ENCODE results near the gene CHRNB1.
A peak's percentile ranks its signal among the peaks of the same experiment; 100 is the strongest.

The CHRNB1 gene

GRCh38 chr17:7437950-7438614 lies 6.8 kb upstream of the CHRNB1 start:
- Histone ChIP-seq H3K36me3 (ENCODE audit: control insufficient read depth, insufficient read depth, low read length) (no peaks in the 10 kb centered on the region), H3K18ac (ENCODE audit: low read length) (no peak overlapping the region), H3K4me1 (ENCODE audit: control insufficient read depth, low read depth, low read length) (peaks cover 5% of the 10 kb centered on the region), H2BK15ac (replicated peaks; ENCODE audit: low read depth) (no peak overlapping the region), H2BK120ac (ENCODE audit: low read depth, low read length) (no peak overlapping the region), H3K27ac (ENCODE audit: low read depth, low read length) (no peak overlapping the region), H3K4me2 (ENCODE audit: low read length) (peak overlapping the region; percentile 88), H4K8ac (ENCODE audit: low read depth, low read length) (no peak overlapping the region), H3K23ac (ENCODE audit: low read length) (peak overlapping the region; percentile 91), H2BK5ac (ENCODE audit: low read length) (no peak overlapping the region), H3K4ac (ENCODE audit: low read depth, low read length) (no peak overlapping the region), H3K9ac (ENCODE audit: low read length) (peak overlapping the region; percentile 81), H3K79me1 (ENCODE audit: low read length) (no peaks in the 10 kb centered on the region), H3K27me3 (ENCODE audit: insufficient read depth, low read length, poor library complexity) (peaks cover 9% of the 10 kb centered on the region), H3K56ac (ENCODE audit: low read length) (peak overlapping the region; percentile 90), H3K4me3 (ENCODE audit: low read length) (peak overlapping the region; percentile 39), H2AK5ac (ENCODE audit: low read length) (no peak overlapping the region), H4K5ac (ENCODE audit: low read length) (no peak overlapping the region), H3K79me2 (ENCODE audit: control insufficient read depth, insufficient read depth, low read length) (no peaks in the 10 kb centered on the region)
- peak; percentile 59 for DNase-seq
- WGBS (ENCODE audit: extremely low coverage, insufficient coverage, low lambda C conversion rate): no CpG with 5 or more reads among the region's 48 CpGs

GRCh38 chr17:7438656-7439460 lies 6.0 kb upstream of the CHRNB1 start:
- no peak overlapping the region for H3K27ac ChIP-seq (ENCODE audit: low read depth, low read length)
- H2BK5ac ChIP-seq (ENCODE audit: low read length): no peak overlapping the region
- H3K4me3 ChIP-seq (ENCODE audit: low read length): peak overlapping the region; percentile 37
- no peaks in the 10 kb centered on the region for H3K36me3 ChIP-seq (ENCODE audit: control insufficient read depth, insufficient read depth, low read length)
- no peak for DNase-seq
- WGBS (ENCODE audit: extremely low coverage, insufficient coverage, low lambda C conversion rate): no CpG with 5 or more reads among the region's 11 CpGs
- H3K27me3 ChIP-seq (ENCODE audit: insufficient read depth, low read length, poor library complexity): peaks cover 9% of the 10 kb centered on the region
- H3K4me1 ChIP-seq (ENCODE audit: control insufficient read depth, low read depth, low read length): peaks cover 5% of the 10 kb centered on the region
- peak overlapping the region; percentile 90 for H3K56ac ChIP-seq (ENCODE audit: low read length)
- H4K5ac ChIP-seq (ENCODE audit: low read length): no peak overlapping the region
- H4K8ac ChIP-seq (ENCODE audit: low read depth, low read length): no peak overlapping the region
- no peak overlapping the region for H2BK15ac ChIP-seq (replicated peaks; ENCODE audit: low read depth)
- H2AK5ac ChIP-seq (ENCODE audit: low read length): no peak overlapping the region
- H3K4me2 ChIP-seq (ENCODE audit: low read length): peak overlapping the region; percentile 73
- no peak overlapping the region for H3K4ac ChIP-seq (ENCODE audit: low read depth, low read length)
- peak overlapping the region; percentile 81 for H3K9ac ChIP-seq (ENCODE audit: low read length)
- H3K23ac ChIP-seq (ENCODE audit: low read length): peak overlapping the region; percentile 91
- H2BK120ac ChIP-seq (ENCODE audit: low read depth, low read length): no peak overlapping the region
- H3K18ac ChIP-seq (ENCODE audit: low read length): no peak overlapping the region
- no peaks in the 10 kb centered on the region for H3K79me2 ChIP-seq (ENCODE audit: control insufficient read depth, insufficient read depth, low read length)
- H3K79me1 ChIP-seq (ENCODE audit: low read length): no peaks in the 10 kb centered on the region

- H2BK5ac ChIP-seq (ENCODE audit: low read length): peak within 1 kb of the TSS; percentile 60
- H3K18ac ChIP-seq (ENCODE audit: low read length): peak within 1 kb of the TSS; percentile 82
- peak within 1 kb of the TSS; percentile 87 for H3K4me3 ChIP-seq (ENCODE audit: low read length)
- peak within 1 kb of the TSS; percentile 98 for H3K56ac ChIP-seq (ENCODE audit: low read length)
- no peak within 1 kb of the TSS for H3K4ac ChIP-seq (ENCODE audit: low read depth, low read length)
- H3K23ac ChIP-seq (ENCODE audit: low read length): peak within 1 kb of the TSS; percentile 91
- no peak within 1 kb of the TSS for H3K27ac ChIP-seq (ENCODE audit: low read depth, low read length)
- H3K9ac ChIP-seq (ENCODE audit: low read length): peak within 1 kb of the TSS; percentile 96
- H3K4me2 ChIP-seq (ENCODE audit: low read length): peak within 1 kb of the TSS; percentile 88
- H4K8ac ChIP-seq (ENCODE audit: low read depth, low read length): peak within 1 kb of the TSS; percentile 68
- peaks cover 9% of the 10 kb centered on the region for H3K27me3 ChIP-seq (ENCODE audit: insufficient read depth, low read length, poor library complexity)
- no peaks in the 10 kb centered on the region for H3K79me1 ChIP-seq (ENCODE audit: low read length)
- no peaks in the 10 kb centered on the region for H3K36me3 ChIP-seq (ENCODE audit: control insufficient read depth, insufficient read depth, low read length)
- DNase-seq: no peak
- WGBS (ENCODE audit: extremely low coverage, insufficient coverage, low lambda C conversion rate): no CpG with 5 or more reads among the region's 50 CpGs
- no peak within 1 kb of the TSS for H2BK120ac ChIP-seq (ENCODE audit: low read depth, low read length)
- no peak within 1 kb of the TSS for H2BK15ac ChIP-seq (replicated peaks; ENCODE audit: low read depth)
- H3K4me1 ChIP-seq (ENCODE audit: control insufficient read depth, low read depth, low read length): peaks cover 5% of the 10 kb centered on the region
- no peak within 1 kb of the TSS for H4K5ac ChIP-seq (ENCODE audit: low read length)
- no peaks in the 10 kb centered on the region for H3K79me2 ChIP-seq (ENCODE audit: control insufficient read depth, insufficient read depth, low read length)
- H2AK5ac ChIP-seq (ENCODE audit: low read length): no peak within 1 kb of the TSS
These were observed 5.3 kb upstream of the CHRNB1 start, which contains the start of gene FGF11 for GRCh38 chr17:7439462-7440112. Gene FGF11 (plus strand): TSS chr17:7439512. CDS start chr17:7439621, 109 bp downstream.

GRCh38 chr17:7440113-7440833 lies 4.6 kb upstream of the CHRNB1 start:
- Histone ChIP-seq H3K4ac (ENCODE audit: low read depth, low read length) (no peak overlapping the region), H4K8ac (ENCODE audit: low read depth, low read length) (peak overlapping the region; percentile 68), H3K79me2 (ENCODE audit: control insufficient read depth, insufficient read depth, low read length) (no peaks in the 10 kb centered on the region), H2BK5ac (ENCODE audit: low read length) (peak overlapping the region; percentile 60), H3K4me3 (ENCODE audit: low read length) (peak overlapping the region; percentile 87), H2AK5ac (ENCODE audit: low read length) (no peak overlapping the region), H3K27me3 (ENCODE audit: insufficient read depth, low read length, poor library complexity) (peaks cover 9% of the 10 kb centered on the region), H4K5ac (ENCODE audit: low read length) (no peak overlapping the region), H3K4me1 (ENCODE audit: control insufficient read depth, low read depth, low read length) (peaks cover 5% of the 10 kb centered on the region), H2BK120ac (ENCODE audit: low read depth, low read length) (no peak overlapping the region), H2BK15ac (replicated peaks; ENCODE audit: low read depth) (no peak overlapping the region), H3K9ac (ENCODE audit: low read length) (peak overlapping the region; percentile 96), H3K23ac (ENCODE audit: low read length) (no peak overlapping the region), H3K56ac (ENCODE audit: low read length) (peak overlapping the region; percentile 98), H3K27ac (ENCODE audit: low read depth, low read length) (no peak overlapping the region), H3K4me2 (ENCODE audit: low read length) (peak overlapping the region; percentile 88), H3K36me3 (ENCODE audit: control insufficient read depth, insufficient read depth, low read length) (no peaks in the 10 kb centered on the region), H3K79me1 (ENCODE audit: low read length) (no peaks in the 10 kb centered on the region), H3K18ac (ENCODE audit: low read length) (peak overlapping the region; percentile 82)
- WGBS (ENCODE audit: extremely low coverage, insufficient coverage, low lambda C conversion rate): no CpG with 5 or more reads among the region's 46 CpGs
- DNase-seq: peak; percentile 60

DNA sequence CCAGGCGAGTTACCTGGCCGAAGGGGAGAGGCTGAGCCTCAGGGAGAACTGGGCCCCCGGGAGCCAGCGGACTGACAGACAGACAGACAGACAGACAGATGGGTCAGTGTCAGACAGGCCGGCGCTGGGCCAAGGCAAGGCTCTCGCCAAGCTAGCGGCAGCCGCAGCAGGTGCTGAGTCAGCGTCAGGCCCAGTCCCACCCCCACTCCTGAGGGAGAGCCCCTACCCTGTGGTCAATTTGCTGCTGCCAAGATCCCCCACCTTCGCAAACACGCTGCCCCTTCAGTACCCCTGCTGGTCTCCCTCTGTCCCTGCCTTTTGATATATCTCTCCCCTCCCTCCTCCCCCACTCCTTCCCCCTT lies 4.0 kb upstream of the CHRNB1 start:
- Histone ChIP-seq H4K8ac (ENCODE audit: low read depth, low read length) (no peak overlapping the region), H3K23ac (ENCODE audit: low read length) (no peak overlapping the region), H3K4me2 (ENCODE audit: low read length) (peak overlapping the region; percentile 88), H3K18ac (ENCODE audit: low read length) (no peak overlapping the region), H3K79me2 (ENCODE audit: control insufficient read depth, insufficient read depth, low read length) (no peaks in the 10 kb centered on the region), H2BK15ac (replicated peaks; ENCODE audit: low read depth) (no peak overlapping the region), H3K27me3 (ENCODE audit: insufficient read depth, low read length, poor library complexity) (peaks cover 9% of the 10 kb centered on the region), H3K9ac (ENCODE audit: low read length) (peak overlapping the region; percentile 96), H3K4ac (ENCODE audit: low read depth, low read length) (no peak overlapping the region), H3K79me1 (ENCODE audit: low read length) (no peaks in the 10 kb centered on the region), H2BK120ac (ENCODE audit: low read depth, low read length) (no peak overlapping the region), H2AK5ac (ENCODE audit: low read length) (no peak overlapping the region), H3K4me3 (ENCODE audit: low read length) (no peak overlapping the region), H4K5ac (ENCODE audit: low read length) (no peak overlapping the region), H2BK5ac (ENCODE audit: low read length) (no peak overlapping the region), H3K36me3 (ENCODE audit: control insufficient read depth, insufficient read depth, low read length) (no peaks in the 10 kb centered on the region), H3K56ac (ENCODE audit: low read length) (peak overlapping the region; percentile 98), H3K27ac (ENCODE audit: low read depth, low read length) (no peak overlapping the region), H3K4me1 (ENCODE audit: control insufficient read depth, low read depth, low read length) (peaks cover 5% of the 10 kb centered on the region)
- DNase-seq: peak; percentile 71
- no CpG with 5 or more reads among the region's 12 CpGs for WGBS (ENCODE audit: extremely low coverage, insufficient coverage, low lambda C conversion rate)
